A673 (cell line): ENCODE measurements around the gene NUP210L.

Experiments used
- EZH2 ChIP-seq: fragments of 200-600 bp; sonication (generic); IDR thresholded peaks from 2 replicates; pipeline ENCODE4 v1.6.1; 2017; ENCODE audit warnings: borderline replicate concordance, low read depth, mild to moderate bottlenecking, mixed read lengths, antibody characterized with exemption, low read length; ENCODE audit not compliant: poor library complexity, severe bottlenecking
- TF ChIP-seq, protein P1 (sequence below): fragments of 300-800, 200-600 bp; sonication (generic); conservative IDR thresholded peaks from 2 replicates; pipeline ENCODE4 v1.5.1; 2017; ENCODE audit warnings: low read depth, mild to moderate bottlenecking, antibody characterized with exemption, low read length, moderate library complexity, mixed read lengths

DNA sequence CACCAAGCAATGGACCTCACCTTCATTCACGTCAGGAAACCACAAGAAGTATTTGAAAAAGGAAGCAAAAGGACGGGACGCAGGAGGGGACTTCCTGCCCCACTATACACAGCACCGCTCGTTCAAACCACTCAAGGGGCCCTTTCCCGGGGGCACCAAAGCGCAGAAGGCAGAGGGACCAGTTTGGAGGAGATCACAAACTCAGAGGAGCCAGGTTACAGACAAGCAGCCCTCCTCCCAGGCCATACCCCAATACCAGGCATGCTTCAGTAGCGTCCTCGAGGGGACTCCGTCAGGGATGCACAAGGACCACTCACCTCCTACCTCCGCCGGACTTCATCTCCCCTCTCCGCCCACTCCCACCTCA lies 197.1 kb downstream of the NUP210L start:
- TF ChIP-seq, protein P1, sequence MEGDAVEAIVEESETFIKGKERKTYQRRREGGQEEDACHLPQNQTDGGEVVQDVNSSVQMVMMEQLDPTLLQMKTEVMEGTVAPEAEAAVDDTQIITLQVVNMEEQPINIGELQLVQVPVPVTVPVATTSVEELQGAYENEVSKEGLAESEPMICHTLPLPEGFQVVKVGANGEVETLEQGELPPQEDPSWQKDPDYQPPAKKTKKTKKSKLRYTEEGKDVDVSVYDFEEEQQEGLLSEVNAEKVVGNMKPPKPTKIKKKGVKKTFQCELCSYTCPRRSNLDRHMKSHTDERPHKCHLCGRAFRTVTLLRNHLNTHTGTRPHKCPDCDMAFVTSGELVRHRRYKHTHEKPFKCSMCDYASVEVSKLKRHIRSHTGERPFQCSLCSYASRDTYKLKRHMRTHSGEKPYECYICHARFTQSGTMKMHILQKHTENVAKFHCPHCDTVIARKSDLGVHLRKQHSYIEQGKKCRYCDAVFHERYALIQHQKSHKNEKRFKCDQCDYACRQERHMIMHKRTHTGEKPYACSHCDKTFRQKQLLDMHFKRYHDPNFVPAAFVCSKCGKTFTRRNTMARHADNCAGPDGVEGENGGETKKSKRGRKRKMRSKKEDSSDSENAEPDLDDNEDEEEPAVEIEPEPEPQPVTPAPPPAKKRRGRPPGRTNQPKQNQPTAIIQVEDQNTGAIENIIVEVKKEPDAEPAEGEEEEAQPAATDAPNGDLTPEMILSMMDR: no peak
- TF ChIP-seq EZH2: no peak
